22Rv1 (cell line): ENCODE measurements around the gene PXMP4.

Source experiments
- ZFX ChIP-seq: fragments of 450-650 bp; IDR thresholded peaks from 2 replicates; pipeline ENCODE4 v1.6.1; 2017; ENCODE audit warnings: antibody characterized with exemption, borderline replicate concordance
- TF ChIP-seq, protein P1 (sequence below): fragments of 450-650 bp; IDR thresholded peaks from 2 replicates; pipeline ENCODE4 v1.5.1; 2017; ENCODE audit warnings: mild to moderate bottlenecking

- TF ChIP-seq, protein P1, sequence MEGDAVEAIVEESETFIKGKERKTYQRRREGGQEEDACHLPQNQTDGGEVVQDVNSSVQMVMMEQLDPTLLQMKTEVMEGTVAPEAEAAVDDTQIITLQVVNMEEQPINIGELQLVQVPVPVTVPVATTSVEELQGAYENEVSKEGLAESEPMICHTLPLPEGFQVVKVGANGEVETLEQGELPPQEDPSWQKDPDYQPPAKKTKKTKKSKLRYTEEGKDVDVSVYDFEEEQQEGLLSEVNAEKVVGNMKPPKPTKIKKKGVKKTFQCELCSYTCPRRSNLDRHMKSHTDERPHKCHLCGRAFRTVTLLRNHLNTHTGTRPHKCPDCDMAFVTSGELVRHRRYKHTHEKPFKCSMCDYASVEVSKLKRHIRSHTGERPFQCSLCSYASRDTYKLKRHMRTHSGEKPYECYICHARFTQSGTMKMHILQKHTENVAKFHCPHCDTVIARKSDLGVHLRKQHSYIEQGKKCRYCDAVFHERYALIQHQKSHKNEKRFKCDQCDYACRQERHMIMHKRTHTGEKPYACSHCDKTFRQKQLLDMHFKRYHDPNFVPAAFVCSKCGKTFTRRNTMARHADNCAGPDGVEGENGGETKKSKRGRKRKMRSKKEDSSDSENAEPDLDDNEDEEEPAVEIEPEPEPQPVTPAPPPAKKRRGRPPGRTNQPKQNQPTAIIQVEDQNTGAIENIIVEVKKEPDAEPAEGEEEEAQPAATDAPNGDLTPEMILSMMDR = no peak
- no peak for TF ChIP-seq ZFX
These were observed 51.5 kb downstream of the PXMP4 start for GRCh38 chr20:33668466-33669155.
